NK-92 (cell line): ENCODE measurements around the gene NLRP6.
"Not testable (repeated sequence)": the region's sequence is repeated elsewhere in the genome, so short reads cannot be mapped to it uniquely, and the experiment has no call there.

ENCODE experiments used
- DNase-seq: peaks from one replicate; lab custom pipeline; 2025; ENCODE audit not compliant: unreplicated experiment; lab: John Stamatoyannopoulos, UW

NLRP6 gene

DNA sequence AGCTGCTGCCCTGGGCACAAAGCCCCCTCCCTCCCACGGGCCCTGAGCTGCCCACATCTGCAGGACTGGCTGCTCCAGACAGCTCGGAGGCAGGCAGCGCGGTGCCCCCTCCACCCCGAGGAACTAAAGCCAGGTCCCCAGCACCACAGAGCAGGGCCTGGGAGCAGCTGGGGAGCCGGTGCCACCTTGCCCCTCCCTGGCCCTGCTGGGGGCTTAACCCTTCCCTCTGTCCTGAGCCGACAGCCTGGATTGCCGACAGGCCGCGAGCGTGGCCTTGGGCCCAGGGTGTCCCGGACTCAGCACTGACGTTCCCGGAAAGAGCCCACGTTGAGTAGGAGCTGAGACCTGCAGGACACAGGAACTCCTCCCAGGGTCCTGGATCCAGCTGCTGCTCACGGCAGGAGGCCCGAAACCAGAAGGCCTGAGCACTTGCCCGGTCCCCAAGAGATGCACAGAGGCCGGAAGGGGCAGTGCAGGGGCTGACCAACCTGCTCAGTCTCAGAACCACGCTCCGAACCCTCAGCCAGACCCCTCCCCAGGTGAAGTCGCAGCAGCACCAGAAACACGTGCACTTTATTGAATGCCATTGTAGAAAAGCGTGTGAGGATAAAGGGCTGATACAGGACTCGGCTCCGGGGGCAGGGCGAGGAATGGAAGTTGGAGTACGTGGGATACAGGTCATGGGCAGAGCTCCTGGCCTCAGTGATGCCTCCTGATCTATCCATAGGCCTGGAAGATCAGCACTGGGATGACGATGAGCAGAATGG, 41.1 kb downstream of the NLRP6 start:
- not testable (repeated sequence) for DNase-seq

DNA sequence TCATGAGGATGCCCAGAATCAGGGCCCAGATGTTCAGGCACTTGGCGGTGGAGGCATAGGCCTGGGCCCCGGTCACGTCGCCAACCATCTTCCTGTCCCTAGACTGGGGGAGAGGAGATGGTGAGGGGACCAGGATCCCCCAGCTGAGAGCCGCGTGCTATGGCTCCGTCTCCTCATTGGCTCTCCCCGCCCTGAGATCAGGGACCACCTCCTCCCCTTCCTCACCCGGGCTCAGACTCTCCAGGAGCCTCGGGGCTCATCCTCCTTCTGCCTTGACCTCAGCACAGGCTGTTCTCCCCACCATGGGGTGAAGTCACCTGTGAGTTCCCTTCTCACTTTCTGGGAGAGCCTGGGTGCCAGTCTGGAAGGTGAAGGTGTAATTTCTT, 41.7 kb downstream of the NLRP6 start:
- DNase-seq, result not testable (repeated sequence)

- DNase-seq, result no peak
Measured at GRCh38 chr11:324156-324555, 45.9 kb downstream of the NLRP6 start.

DNA sequence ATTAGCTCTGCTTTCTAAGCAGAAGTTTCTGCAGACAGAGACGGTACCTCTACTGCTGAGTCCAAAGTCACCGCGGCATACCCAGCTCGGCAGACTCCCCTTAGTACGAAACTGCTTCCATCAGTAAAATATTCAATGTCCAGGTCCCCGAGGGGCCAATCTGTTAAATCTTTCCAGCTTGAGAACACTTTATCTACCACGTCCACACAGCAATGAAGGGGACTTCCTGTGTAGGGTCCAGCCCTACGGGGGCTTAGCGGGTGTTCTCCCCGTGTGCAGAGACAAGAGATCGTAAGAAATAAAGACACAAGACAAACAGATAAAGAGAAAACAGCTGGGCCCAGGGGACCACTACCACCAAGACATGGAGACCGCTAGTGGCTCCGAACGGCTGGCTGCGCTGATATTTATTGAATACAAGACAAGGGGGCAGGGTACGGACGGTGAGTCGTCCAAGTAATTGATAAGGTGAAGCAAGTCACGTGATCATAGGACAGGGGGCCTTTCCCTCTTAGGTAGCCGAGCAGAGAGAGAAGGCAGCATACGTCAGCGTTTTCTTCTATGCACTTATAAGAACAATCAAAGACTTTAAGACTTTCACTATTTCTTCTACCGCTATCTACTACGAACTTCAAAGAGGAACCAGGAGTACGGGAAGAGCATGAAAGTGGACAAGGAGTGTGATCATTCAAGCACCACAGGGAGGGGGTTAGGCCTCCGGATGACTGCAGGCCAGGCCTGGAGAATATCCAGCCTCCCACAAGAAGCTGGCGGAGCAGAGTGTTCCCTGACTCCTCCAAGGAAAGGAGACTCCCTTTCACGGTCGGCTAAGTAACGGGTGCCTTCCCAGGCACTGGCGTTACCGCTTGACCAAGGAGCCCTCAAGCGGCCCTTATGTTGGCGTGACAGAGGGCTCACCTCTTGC, 46.6 kb downstream of the NLRP6 start:
- not testable (repeated sequence) for DNase-seq

DNA sequence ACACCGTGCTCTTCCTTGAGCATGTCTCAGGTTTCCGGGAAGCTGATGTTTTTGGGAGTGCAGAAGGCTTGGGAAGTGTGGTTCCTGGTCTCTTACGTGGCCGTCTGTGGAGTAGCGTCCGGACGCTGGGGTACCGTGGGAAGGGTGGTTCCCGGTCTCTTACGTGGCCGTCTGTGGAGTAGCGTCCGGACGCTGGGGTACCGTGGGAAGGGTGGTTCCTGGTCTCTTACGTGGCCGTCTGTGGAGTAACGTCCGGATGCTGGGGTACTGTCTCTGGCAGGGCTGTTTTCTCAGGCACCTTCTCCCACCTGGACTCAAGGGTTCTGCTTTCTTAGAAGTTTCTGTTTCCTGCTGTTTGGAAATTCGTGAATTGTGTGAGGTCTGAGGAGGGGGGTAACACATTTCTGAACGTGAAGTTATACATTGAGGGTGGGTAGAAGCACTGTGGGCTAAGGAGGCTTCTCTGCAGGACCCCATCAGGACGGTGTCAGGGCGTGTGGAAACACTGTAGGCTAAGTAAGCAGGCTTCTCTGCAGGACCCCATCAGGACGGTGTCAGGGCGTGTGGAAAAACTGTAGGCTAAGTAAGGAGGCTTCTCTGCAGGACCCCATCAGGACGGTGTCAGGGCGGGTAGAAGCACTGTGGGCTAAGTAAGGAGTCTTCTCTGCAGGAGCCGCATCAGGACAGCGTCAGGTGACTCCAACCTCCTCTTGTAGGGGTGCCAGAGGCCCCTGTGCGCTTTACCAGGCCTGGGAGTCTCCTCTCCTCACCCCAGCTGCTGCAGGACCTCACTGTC, 47.8 kb downstream of the NLRP6 start:
- DNase-seq, result no peak

DNA sequence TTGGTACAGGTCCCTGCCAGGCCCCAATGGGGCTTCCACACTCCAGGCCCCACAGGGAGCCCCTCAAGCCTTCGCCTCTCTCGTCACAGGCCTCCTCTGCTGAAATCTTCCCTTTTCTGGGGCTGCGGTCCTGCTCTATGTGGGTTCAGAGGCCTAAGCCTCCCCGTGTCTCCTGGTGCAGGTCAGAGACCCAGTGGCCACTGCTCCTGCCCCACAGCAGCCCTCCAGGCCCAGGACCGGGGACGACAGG, 48.3 kb downstream of the NLRP6 start:
- no peak for DNase-seq

GRCh38 chr11:326842-327580, 48.8 kb downstream of the NLRP6 start:
- no peak for DNase-seq

DNA sequence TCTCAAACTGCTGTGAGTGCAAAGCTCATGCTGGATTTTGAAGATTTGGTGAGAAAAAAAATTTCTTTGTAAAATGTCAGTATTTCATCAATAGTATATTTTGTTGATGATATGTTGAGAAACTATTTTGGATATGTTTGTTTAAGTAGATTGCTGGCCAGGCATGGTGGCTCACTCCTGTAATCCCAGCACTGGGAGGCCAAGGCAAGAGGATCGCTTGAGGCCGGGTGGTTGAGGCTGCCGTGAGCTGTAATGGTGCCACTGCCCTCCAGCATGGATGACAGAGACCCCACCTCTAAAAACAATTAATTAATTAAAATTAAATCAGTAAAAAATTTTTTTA, 49.3 kb downstream of the NLRP6 start:
- DNase-seq, result no peak

- DNase-seq, result no peak
Measured at GRCh38 chr11:328012-328411, 49.8 kb downstream of the NLRP6 start.

- DNase-seq, result not testable (repeated sequence)
Measured at GRCh38 chr11:328516-329100, 50.4 kb downstream of the NLRP6 start.

DNA sequence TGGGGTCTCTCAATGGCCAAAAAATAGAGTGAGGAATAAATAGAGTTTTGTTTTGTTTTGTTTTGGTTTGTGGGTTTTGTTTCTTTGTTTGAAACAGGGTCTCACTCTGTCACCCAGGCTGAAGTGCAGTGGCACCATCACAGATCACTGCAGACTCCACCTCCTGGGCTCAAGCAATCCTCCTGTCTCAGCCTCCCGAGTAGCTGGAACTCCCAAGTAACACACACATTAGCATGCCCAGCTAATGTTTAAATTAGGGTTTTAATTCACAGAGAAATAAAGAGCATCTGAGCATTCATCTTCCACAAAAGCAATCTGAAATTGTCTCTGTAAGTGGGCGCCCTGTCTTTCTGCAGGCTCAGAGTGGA, 51.7 kb downstream of the NLRP6 start:
- DNase-seq, result no peak

DNA sequence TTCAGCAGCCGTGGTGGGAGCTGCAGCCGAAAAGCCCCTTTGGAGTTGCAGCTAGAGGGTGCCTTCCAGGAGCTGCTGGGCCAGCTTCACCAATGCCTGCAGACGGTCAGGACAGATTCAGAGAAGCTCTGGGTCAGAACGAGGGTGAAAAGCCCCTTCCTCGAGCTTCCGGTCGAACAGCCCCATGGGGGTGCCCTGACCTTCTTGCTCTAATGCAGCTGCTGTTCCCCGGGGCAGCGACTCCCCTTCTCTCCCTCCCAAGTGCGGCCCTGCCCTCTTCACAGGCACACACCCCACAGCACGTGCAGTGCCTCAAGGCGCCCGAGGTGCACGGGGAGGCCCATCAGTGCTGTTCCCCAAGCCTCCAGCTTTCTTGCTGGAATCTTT, 52.1 kb downstream of the NLRP6 start:
- DNase-seq, result no peak

- no peak for DNase-seq
Measured at GRCh38 chr11:330694-331357, 52.6 kb downstream of the NLRP6 start.

- no peak for DNase-seq
Measured at GRCh38 chr11:331358-332060, 53.3 kb downstream of the NLRP6 start.

- DNase-seq, result no peak
Measured at GRCh38 chr11:332651-333480, 54.7 kb downstream of the NLRP6 start.

- not testable (repeated sequence) for DNase-seq
Measured at GRCh38 chr11:333616-334263, 55.5 kb downstream of the NLRP6 start.

- DNase-seq, result no peak
Measured at GRCh38 chr11:334264-334994, 56.2 kb downstream of the NLRP6 start.
